Motor neuron (in vitro differentiated cells): Measurements from ENCODE around the gene CHMP5. TPM values are rescaled to one million over a fixed set of nuclear protein-coding genes. Genes with fewer than 3 reads are reported as not detected.
"Not testable (repeated sequence)": the region's sequence is repeated elsewhere in the genome, so short reads cannot be mapped to it uniquely, and the experiment has no call there.

Experiments used
- ATAC-seq, 8 experiments: fragments of 200-7000 bp; cut with Tn5 transposase; replicated peaks in 6 of 8; 2 replicates each; pipeline ENCODE4 v1.8.0; 2021; ENCODE audit warnings: mild to moderate bottlenecking in 8 of 8, moderate library complexity in 8 of 8
- H3K27ac ChIP-seq, 2 donors: fragments of 250-450 bp; sonication (Bioruptor Pico); 2 replicates each; pipeline ENCODE4 v1.9.0; 2021; ENCODE audit warnings: antibody characterized with exemption in 2 of 2, mild to moderate bottlenecking in 2 of 2, moderate library complexity in 1 of 2
- H3K4me1 ChIP-seq, 2 donors: fragments of 250-450 bp; sonication (Bioruptor Pico); replicated peaks in 1 of 2; 2 replicates each; pipeline ENCODE4 v1.6.1; 2021; ENCODE audit warnings: antibody characterized with exemption in 2 of 2, mild to moderate bottlenecking in 2 of 2, moderate library complexity in 1 of 2
- H3K4me3 ChIP-seq, 5 donors: fragments of 250-450 bp; sonication (Bioruptor Pico); 2 replicates each; pipeline ENCODE4 v1.9.0; 2021; ENCODE audit warnings: antibody characterized with exemption in 5 of 5, mild to moderate bottlenecking in 5 of 5, moderate library complexity in 4 of 5
- WGBS, 10 experiments: fragments of 450-650 bp; shearing (Covaris generic); methylation state at CpG; one replicate each; pipeline ENCODE4 v1.0.0; 2022; 5-methylcytosine and 5-hydroxymethylcytosine counted together
- in situ Hi-C, 9 experiments: fragments of 400-800 bp; cut with MboI; loops; one replicate each; pipeline ENCODE4 v1.15.0; 2021; ENCODE audit warnings: low sequenced_read_pairs in 9 of 9, low pct_unique_long_range_greater_than_20kb in 2 of 9; ENCODE audit not compliant: unreplicated experiment in 9 of 9
- total RNA-seq, 8 experiments: library from RNA; unstranded; fragments of 300-600 nt; gene quantifications; 2 replicates each; pipeline versions ENCODE4 v1.2.3 to v1.2.4, GENCODE V29; 2022

CHMP5 gene
- total RNA-seq, 8 experiments from 2014 or later = 65.7 to 130 (median 93.4) TPM

DNA sequence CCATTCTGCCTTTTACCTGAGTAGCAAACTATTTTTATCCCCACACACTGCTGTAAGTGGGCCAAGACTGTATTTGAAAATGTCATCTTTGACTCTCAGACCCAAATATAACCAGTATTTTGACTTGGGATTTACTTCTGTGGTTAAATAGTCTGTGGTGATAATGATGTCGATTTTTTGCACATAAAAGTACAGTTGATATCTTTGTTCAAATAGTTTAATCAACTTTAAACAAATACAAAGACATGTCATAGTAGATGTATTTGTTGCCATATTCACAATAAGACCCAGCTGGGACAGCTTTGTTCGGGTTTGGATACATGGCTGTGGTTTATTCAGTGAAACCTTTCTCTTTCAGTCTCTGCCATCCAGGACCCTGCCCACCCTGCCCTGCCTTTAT is 45.9 kb downstream of the CHMP5 start:
- Histone ChIP-seq H3K27ac (no peak overlapping the region), H3K4me3 (no peak overlapping the region), H3K4me1 (no peaks in the 10 kb centered on the region)
- in situ Hi-C loops = no loop called here
- no peak for ATAC-seq
- 67 to 100% (median 89%) methylated on average over 1 to 2 of the region's 2 CpGs; no CpG with 5 or more reads in 1 of the 10 experiments for WGBS, 10 experiments

DNA sequence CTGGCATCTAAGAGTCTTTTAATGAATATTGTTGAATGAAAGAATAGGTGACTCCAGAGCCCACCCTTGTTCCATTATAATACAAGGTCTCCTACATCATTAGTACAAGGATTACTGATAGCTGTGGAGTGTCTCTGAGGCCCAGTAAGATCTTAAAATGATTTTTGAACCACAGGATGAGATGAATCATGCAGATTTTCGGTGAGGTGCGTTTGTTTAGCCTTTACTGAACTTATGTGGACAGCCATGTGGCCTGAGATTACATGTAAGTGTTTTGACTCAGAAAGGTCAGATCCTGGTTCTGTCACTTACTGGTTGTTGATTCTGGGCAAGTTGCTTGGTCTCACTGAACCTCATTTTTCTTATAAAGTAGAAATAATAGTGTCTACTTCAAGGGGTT is 47.1 kb downstream of the CHMP5 start:
- Histone ChIP-seq H3K27ac (no peak overlapping the region), H3K4me3 (no peak overlapping the region), H3K4me1 (no peaks in the 10 kb centered on the region)
- no peak for ATAC-seq
- WGBS, 10 experiments = 80 to 100% (median 100%) methylated on average over 1 to 2 of the region's 2 CpGs; no CpG with 5 or more reads in 5 of the 10 experiments
- in situ Hi-C loops = no loop called here

DNA sequence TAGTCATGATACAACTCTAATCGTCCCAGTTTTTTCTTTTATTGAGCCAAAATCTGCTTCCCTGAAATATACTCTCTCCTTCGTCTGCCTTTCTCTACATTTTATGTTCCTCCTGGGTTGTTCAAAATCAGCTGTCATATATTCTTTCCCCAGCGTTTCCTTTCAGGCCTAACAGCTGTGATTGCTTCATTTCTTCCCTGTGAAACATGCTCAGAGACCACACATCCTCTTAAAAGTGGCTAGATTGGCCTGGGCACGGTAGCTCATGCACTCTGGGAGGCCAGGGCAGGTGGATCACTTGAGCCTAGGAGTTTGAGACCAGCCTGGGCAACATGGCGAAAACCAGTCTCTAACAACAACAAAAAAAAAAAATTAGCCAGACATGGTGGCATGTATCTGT is 50.5 kb downstream of the CHMP5 start:
- H3K4me3 ChIP-seq = no peak overlapping the region
- no peaks in the 10 kb centered on the region for H3K4me1 ChIP-seq
- no peak for ATAC-seq
- no peak overlapping the region for H3K27ac ChIP-seq
- in situ Hi-C loops = no loop called here
- WGBS, 10 experiments = 50 to 100% (median 88%) methylated on average over 2 to 5 of the region's 5 CpGs; no CpG with 5 or more reads in 1 of the 10 experiments

DNA sequence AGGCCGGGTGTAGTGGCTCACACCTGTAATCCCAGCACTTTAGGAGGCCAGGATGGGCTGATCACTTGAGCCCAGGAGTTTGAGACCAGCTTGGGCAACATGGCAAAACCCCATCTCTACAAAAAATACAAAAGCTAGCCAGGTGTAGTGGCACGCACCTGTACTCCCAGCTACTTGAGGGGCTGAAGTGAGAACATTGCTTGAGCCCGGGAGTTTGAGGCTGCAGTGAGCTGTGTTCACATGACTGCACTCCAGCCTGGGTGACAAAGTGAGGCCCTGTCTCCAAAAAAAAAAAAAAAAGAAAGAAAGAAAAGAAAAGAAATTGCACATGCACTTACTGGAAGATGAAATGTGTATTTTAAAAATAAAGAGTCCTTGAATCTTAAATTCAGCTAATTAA is 52.3 kb downstream of the CHMP5 start:
- ATAC-seq, in situ Hi-C loops, H3K4me3 ChIP-seq, H3K4me1 ChIP-seq, H3K27ac ChIP-seq: not testable (repeated sequence)
- 80 to 100% (median 100%) methylated on average over 1 to 3 of the region's 3 CpGs; no CpG with 5 or more reads in 1 of the 10 experiments for WGBS, 10 experiments

DNA sequence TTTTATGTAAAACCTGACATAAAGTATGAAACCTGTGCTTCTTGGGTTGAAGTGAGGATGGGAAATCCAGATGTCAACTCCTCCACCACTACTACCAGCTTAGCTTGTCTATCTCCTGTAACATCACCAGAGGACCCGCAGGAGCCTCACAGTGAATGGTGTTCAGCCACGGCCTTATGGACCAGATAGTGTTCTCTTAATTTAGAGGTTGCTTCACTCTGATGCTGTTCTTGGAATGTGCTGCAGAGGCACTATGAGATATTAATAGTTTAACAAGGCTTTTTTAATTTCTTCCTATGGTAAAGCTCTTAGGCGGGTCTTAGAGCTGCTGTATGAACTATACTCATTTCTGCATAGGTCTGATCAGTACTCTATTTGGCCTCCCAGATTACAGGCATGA is 53.4 kb downstream of the CHMP5 start:
- Histone ChIP-seq H3K27ac (no peak overlapping the region), H3K4me1 (no peaks in the 10 kb centered on the region), H3K4me3 (no peak overlapping the region)
- 88 to 100% (median 95%) methylated on average over 1 to 3 of the region's 3 CpGs; no CpG with 5 or more reads in 3 of the 10 experiments for WGBS, 10 experiments
- in situ Hi-C loops = no loop called here
- no peak for ATAC-seq

DNA sequence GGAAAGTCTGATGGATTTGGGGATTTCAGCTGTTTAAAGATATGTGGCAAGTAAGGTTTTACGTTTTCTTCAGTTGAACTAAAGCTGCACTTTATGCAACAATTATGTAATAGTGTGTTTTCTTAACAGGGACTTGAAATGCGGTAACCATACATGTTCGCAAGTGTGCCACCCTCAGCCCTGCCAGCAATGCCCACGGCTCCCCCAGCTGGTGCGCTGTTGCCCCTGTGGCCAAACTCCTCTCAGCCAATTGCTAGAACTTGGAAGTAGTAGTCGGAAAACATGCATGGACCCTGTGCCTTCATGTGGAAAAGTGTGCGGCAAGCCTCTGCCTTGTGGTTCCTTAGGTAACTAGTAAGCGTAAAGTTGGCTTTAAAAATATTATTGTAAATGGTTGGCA is 53.9 kb downstream of the CHMP5 start:
- 91 to 100% (median 98%) methylated on average over 1 to 8 of the region's 8 CpGs for WGBS, 10 experiments
- in situ Hi-C loops = no loop called here
- no peak overlapping the region for H3K4me3 ChIP-seq
- H3K27ac ChIP-seq = no peak overlapping the region
- H3K4me1 ChIP-seq = no peaks in the 10 kb centered on the region
- no peak for ATAC-seq

DNA sequence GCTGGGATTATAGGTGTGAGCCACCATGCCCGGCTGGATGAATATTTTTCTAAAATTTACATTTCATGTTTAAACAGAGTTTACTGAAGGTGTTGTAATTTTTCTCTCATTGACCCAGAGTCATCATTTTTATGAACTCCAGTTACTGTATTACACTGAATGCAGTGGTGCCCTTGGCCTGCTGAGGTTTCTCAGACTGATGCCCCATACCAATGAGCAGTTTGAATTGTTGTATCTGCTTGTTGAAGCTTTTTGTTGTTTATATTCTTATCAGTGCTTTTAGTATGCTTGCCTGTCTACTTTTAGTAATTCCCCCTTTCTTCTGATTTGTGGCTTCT is 55.4 kb downstream of the CHMP5 start:
- in situ Hi-C loops = no loop called here
- Histone ChIP-seq H3K4me3 (no peak overlapping the region), H3K4me1 (no peaks in the 10 kb centered on the region), H3K27ac (no peak overlapping the region)
- peak in 3 of 8 experiments; percentile 29 to 45 (median 32) for ATAC-seq
- WGBS, 10 experiments = 0 to 100% (median 80%) methylated on average over 1 of the region's 1 CpG; no CpG with 5 or more reads in 5 of the 10 experiments

DNA sequence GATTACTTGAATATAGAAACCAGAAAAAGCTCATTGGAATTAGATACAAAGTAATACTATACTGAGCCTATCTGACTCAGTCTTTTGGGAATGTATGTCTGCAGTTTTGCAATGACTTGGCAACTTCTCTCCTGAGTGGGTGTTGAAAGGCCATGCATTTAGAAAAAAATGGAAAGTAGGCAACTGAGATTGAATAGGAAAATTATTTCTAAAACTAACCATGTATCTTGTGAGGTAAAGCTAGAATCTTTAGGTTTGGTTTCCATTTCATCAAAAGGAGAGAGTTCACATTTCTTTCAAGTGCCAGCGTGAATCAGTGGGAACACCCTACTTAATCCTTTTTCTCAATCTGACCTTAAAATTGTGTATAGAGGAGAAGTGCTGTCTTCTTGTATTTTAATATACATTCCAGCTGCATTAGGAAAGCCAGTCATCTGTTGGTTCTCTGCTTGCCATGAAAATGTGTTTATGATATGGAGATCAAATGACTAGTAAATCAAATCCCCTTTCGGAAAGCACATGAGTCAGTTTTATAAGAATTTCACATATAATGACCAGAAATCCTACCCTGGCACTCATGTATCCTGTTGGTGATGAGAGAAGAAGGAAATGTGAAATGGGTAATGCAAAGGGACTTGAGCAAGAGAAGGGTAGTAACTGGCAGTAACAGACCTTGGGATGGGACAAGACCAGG is 55.9 kb downstream of the CHMP5 start:
- peak in 3 of 8 experiments; percentile 80 to 95 (median 92) for ATAC-seq
- Histone ChIP-seq H3K4me3 (no peak overlapping the region), H3K27ac (no peak overlapping the region), H3K4me1 (no peaks in the 10 kb centered on the region)
- WGBS, 10 experiments = 0 to 100% (median 90%) methylated on average over 1 to 2 of the region's 2 CpGs; no CpG with 5 or more reads in 2 of the 10 experiments
- in situ Hi-C loops = no loop called here

DNA sequence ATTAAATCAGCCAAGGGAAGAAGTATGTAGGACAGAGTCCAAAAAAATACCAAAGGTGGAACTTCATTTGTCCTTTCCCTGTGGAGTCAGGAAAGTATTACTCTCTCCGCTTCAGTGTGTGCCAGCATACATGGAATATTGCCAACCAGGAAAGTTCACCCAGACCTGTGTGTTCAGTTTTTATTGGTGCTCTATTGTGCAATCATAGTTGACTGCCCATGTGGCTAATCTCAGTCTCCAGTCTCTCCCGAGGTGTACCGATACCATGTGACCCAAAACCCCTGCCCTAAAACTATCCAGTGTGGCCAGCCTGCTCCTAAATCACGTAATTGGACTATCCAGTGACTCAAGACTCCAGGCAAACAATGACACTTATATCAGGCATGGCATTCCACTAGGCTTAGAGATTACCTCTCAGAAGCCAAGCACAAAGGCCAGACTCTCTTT is 64.3 kb downstream of the CHMP5 start:
- in situ Hi-C loops = no loop called here
- ATAC-seq = no peak
- Histone ChIP-seq H3K4me1 (no peaks in the 10 kb centered on the region), H3K27ac (no peak overlapping the region), H3K4me3 (no peak overlapping the region)
- 23 to 100% (median 90%) methylated on average over 1 to 4 of the region's 4 CpGs; no CpG with 5 or more reads in 2 of the 10 experiments for WGBS, 10 experiments

DNA sequence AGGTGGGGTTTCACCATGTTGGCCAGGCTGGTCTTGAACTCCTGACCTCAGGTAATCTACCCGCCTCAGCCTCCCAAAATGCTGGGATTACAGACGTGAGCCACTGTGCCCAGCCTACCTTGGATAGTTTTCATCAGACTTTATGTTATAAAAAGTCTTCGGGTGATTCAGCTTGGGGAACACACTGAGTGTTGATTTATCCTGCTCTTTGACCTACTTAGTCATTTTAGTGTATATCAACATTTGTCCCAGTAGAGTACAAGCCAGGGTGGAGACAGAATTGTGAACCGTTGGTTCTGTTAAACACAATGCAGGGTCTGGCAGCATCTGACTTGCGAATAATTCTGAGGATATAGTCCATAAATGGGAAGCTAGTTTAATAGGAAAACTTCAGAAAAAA is 65.1 kb downstream of the CHMP5 start:
- peak in 2 of 8 experiments; percentile 56 to 74 for ATAC-seq
- in situ Hi-C loops = no loop called here
- Histone ChIP-seq H3K4me3 (no peak overlapping the region), H3K4me1 (no peaks in the 10 kb centered on the region), H3K27ac (no peak overlapping the region)
- WGBS, 10 experiments = 27 to 100% (median 93%) methylated on average over 1 to 5 of the region's 5 CpGs; no CpG with 5 or more reads in 1 of the 10 experiments

DNA sequence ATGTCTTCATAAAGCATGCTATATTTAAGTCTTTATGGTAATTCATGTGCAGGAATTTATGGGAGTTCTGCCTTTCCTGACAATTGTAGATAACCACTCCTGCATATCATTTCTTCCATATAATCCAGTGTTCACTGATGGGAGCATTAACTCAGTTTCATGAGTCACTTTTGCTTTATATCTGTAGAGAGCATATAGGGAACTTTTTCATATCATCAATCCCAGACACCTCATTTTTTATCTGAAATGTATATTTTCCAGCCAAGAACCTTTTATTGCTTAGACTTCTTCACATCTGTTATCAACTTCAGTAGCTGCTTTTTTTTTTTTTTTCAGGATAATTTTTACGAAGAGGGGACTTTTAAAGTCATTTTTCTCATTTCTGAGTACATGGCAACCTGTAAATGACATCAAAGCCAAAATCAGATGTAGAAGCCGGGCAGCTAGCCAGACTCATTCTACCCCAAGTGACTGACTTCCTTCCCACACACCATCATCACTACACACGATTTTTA is 66.6 kb downstream of the CHMP5 start:
- 40 to 95% (median 83%) methylated on average over 1 to 3 of the region's 3 CpGs; no CpG with 5 or more reads in 1 of the 10 experiments for WGBS, 10 experiments
- in situ Hi-C loops = no loop called here
- peak in 3 of 8 experiments; percentile 13 to 63 (median 29) for ATAC-seq
- Histone ChIP-seq H3K27ac (no peak overlapping the region), H3K4me3 (no peak overlapping the region), H3K4me1 (no peaks in the 10 kb centered on the region)
